PC-9 (cell line): Measurements from ENCODE around the gene ZNRF1. TPM values are rescaled to one million over a fixed set of nuclear protein-coding genes. Genes with fewer than 3 reads are reported as not detected.
"Not testable (repeated sequence)": the region's sequence is repeated elsewhere in the genome, so short reads cannot be mapped to it uniquely, and the experiment has no call there.

ENCODE experiments used
- BruUV-seq: library from RNA; stranded (reverse); fragments of 400-500 nt; replicated peaks from 2 replicates; lab custom pipeline; 2021; lab: Mats Ljungman, UMichigan
- CTCF ChIA-PET: fragments of 300-600 bp; sonication (Branson Sonifier 250); formaldehyde crosslinking; loops from one replicate; lab custom pipeline; 2022; ENCODE audit warnings: antibody characterized with exemption; lab: Charles Lee
- POLR2A ChIA-PET: fragments of 300-600 bp; sonication (Branson Sonifier 250); formaldehyde crosslinking; loops from one replicate; lab custom pipeline; 2022; ENCODE audit warnings: antibody characterized with exemption; ENCODE audit not compliant: unreplicated experiment; lab: Charles Lee
- DNase-seq, 2 experiments: peaks; one replicate each; pipeline versions ENCODE4 v3.0.0 to v3.0.0-alpha.2; 2015 to 2022; ENCODE audit warnings: mixed read lengths in 1 of 2
- H2AFZ ChIP-seq: fragments of 200-600 bp; sonication (generic); 2 replicates; pipeline ENCODE4 v1.8.1; 2017; ENCODE audit warnings: antibody characterized with exemption
- H3F3A ChIP-seq: fragments of 200-600 bp; sonication (generic); 2 replicates; pipeline ENCODE4 v1.8.1; 2017; ENCODE audit warnings: antibody characterized with exemption, mild to moderate bottlenecking, low read depth; ENCODE audit not compliant: insufficient read depth
- H3K27ac ChIP-seq: fragments of 200-600 bp; sonication (generic); 2 replicates; pipeline ENCODE4 v1.6.1; 2016; ENCODE audit warnings: mixed run types
- H3K27me3 ChIP-seq: fragments of 200-600 bp; sonication (generic); 2 replicates; pipeline ENCODE4 v1.6.1; 2016; ENCODE audit warnings: low read depth, mixed run types; ENCODE audit not compliant: insufficient read depth
- H3K36me3 ChIP-seq: fragments of 200-600 bp; sonication (generic); 2 replicates; pipeline ENCODE4 v1.6.1; 2016; ENCODE audit warnings: low read depth, mixed run types
- H3K4me1 ChIP-seq: fragments of 200-600 bp; sonication (generic); replicated peaks from 2 replicates; pipeline ENCODE4 v1.6.1; 2016; ENCODE audit warnings: mixed run types; ENCODE audit not compliant: insufficient read depth
- H3K4me2 ChIP-seq: fragments of 200-600 bp; sonication (generic); 2 replicates; pipeline ENCODE4 v1.6.1; 2017; ENCODE audit warnings: mixed run types
- H3K4me3 ChIP-seq: fragments of 200-600 bp; sonication (generic); 2 replicates; pipeline ENCODE4 v1.6.1; 2016; ENCODE audit warnings: mixed run types
- H3K79me2 ChIP-seq: fragments of 200-600 bp; sonication (generic); 2 replicates; pipeline ENCODE4 v1.6.1; 2017; ENCODE audit warnings: low read depth, mixed run types
- H3K9me2 ChIP-seq: fragments of 200-600 bp; sonication (generic); 2 replicates; pipeline ENCODE4 v1.8.1; 2017; ENCODE audit warnings: mild to moderate bottlenecking; ENCODE audit not compliant: insufficient read depth
- H3K9me3 ChIP-seq: fragments of 200-600 bp; sonication (generic); 2 replicates; pipeline ENCODE4 v1.8.1; 2016; ENCODE audit warnings: low read depth; ENCODE audit not compliant: insufficient read depth
- H4K20me1 ChIP-seq: fragments of 200-600 bp; sonication (generic); 2 replicates; pipeline ENCODE4 v1.8.1; 2017; ENCODE audit not compliant: insufficient read depth
- EZH2 ChIP-seq: fragments of 200-600 bp; sonication (generic); IDR thresholded peaks from 2 replicates; pipeline ENCODE4 v1.8.0; 2017; ENCODE audit warnings: antibody characterized with exemption, low read depth
- intact Hi-C: fragments of 100-400 bp; cut with micrococcal nuclease; formaldehyde crosslinking; loops from one replicate; pipeline ENCODE4 v1.10.0; 2022; ENCODE audit not compliant: unreplicated experiment
- total RNA-seq: library from RNA; stranded (reverse); gene quantifications from 2 replicates; pipeline ENCODE4 v1.2.3, GENCODE V29; 2021
- TF ChIP-seq, protein P1 (sequence below): fragments of 200-600 bp; sonication (generic); conservative IDR thresholded peaks from 2 replicates; pipeline ENCODE4 v1.6.1; 2017; ENCODE audit warnings: mixed run types, antibody characterized with exemption, mild to moderate bottlenecking, moderate library complexity

The ZNRF1 gene
- total RNA-seq, 1 experiment from 2014 or later: 64.4 TPM

DNA sequence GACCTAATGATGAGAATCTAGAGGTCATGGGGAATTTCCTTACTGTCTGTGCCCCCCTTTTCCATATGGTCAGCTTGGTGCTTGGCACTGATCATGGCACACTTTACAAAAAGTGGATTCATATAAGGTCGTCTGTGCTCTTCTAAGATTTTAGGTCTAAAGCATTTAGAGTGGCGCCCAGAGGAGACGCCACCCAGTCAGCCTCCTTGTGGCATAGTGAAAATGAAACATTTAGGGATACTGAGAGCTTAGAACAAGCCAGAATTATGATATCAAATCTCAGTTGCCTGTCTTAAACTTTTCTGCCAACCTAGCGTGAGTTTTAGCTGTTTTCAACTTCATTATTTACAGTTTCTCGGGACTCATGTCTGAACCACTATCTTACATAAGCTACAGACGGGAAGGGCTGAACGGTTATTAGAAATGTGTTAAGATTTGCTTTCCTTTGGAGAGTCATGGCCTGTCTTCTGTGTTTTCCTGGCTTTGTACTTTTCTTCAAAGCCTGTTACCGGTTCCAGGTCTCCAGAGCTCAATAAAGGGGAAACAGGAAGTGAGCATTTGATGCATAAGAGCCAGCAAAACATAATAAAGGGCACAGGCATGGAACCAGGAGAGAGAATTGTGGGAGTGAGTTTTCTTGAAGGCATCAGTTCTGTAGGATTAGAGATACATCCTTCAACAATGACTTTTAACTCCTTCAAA, 13.7 kb downstream of the ZNRF1 start:
- CTCF ChIA-PET: no interaction called here
- Histone ChIP-seq H4K20me1 (no peaks in the 10 kb centered on the region), H3K79me2 (peaks cover 96% of the 10 kb centered on the region), H3K27me3 (no peaks in the 10 kb centered on the region), H3K27ac (peak overlapping the region; percentile 73), H3K4me2 (peak overlapping the region; percentile 66), H2AFZ (no peak overlapping the region), H3K9me2 (no peaks in the 10 kb centered on the region), H3K9me3 (no peaks in the 10 kb centered on the region), H3K4me3 (no peak overlapping the region; the same call in 1 of the 2 replicates), H3F3A (peaks cover 46% of the 10 kb centered on the region), H3K36me3 (peaks cover 8% of the 10 kb centered on the region), H3K4me1 (peaks cover 52% of the 10 kb centered on the region)
- BruUV-seq: no TSS peak
- no peak for DNase-seq
- POLR2A ChIA-PET: interaction anchor here (0.5 to 1.0 kb wide), 3 partner anchors 14 to 42 kb away, joined by 3 to 7 read pairs (median 4); partner anchors contain the start of gene WDR59
- intact Hi-C loops: no loop called here
- TF ChIP-seq, protein P1, sequence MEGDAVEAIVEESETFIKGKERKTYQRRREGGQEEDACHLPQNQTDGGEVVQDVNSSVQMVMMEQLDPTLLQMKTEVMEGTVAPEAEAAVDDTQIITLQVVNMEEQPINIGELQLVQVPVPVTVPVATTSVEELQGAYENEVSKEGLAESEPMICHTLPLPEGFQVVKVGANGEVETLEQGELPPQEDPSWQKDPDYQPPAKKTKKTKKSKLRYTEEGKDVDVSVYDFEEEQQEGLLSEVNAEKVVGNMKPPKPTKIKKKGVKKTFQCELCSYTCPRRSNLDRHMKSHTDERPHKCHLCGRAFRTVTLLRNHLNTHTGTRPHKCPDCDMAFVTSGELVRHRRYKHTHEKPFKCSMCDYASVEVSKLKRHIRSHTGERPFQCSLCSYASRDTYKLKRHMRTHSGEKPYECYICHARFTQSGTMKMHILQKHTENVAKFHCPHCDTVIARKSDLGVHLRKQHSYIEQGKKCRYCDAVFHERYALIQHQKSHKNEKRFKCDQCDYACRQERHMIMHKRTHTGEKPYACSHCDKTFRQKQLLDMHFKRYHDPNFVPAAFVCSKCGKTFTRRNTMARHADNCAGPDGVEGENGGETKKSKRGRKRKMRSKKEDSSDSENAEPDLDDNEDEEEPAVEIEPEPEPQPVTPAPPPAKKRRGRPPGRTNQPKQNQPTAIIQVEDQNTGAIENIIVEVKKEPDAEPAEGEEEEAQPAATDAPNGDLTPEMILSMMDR: no peak
- no peak for TF ChIP-seq EZH2

DNA sequence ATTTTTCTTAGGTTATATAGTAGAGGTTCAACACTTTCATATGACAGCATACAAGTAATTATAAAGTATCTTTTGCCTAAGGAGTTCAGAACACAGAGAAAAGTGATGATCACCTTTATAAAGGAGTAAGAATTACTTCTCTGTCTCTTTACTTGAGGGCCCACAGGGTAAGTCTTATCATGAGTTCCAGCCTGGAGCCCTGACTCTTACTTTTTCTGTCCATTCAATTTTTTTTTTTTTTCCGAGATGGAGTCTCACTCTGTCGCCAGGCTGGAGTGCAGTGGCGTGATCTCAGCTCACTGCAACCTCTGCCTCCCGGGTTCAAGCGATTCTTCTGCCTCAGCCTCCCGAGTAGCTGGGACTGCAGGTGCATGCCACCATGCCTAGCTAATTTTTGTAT, 14.3 kb downstream of the ZNRF1 start:
- H2AFZ ChIP-seq, H3K27ac ChIP-seq, H3K27me3 ChIP-seq, H3K36me3 ChIP-seq, CTCF ChIA-PET, H3K9me2 ChIP-seq, H3K4me3 ChIP-seq, intact Hi-C loops, H4K20me1 ChIP-seq, BruUV-seq, H3K9me3 ChIP-seq, DNase-seq, H3K4me2 ChIP-seq, POLR2A ChIA-PET: not testable (repeated sequence)
- peaks cover 50% of the 10 kb centered on the region for H3F3A ChIP-seq
- H3K79me2 ChIP-seq: peaks cover 96% of the 10 kb centered on the region
- peaks cover 58% of the 10 kb centered on the region for H3K4me1 ChIP-seq

DNA sequence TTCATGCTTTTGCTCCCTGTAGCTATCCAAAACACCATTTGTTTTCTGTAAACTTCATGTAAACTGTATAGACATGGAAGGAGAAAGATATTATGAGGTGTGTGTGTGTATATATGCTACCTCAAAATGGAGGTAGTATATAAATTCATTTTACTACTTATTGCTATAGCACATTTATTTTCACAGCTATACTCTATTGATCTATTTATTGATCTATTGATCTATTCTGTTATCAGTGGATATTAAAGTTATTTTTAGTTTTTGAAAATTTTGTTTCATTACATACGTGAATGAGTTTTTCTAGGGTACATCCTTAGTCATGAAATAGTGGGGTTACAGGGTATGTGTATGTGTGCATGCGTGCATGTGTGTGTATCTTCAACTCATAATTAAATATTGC, 15.5 kb downstream of the ZNRF1 start:
- H2AFZ ChIP-seq: no peak overlapping the region
- BruUV-seq: no TSS peak
- no peak overlapping the region for H3K4me3 ChIP-seq
- TF ChIP-seq, protein P1: no peak
- no peak for TF ChIP-seq EZH2
- no peaks in the 10 kb centered on the region for H3K27me3 ChIP-seq
- ChIA-PET CTCF (no interaction called here), POLR2A (no interaction called here)
- no peak for DNase-seq
- peaks cover 5% of the 10 kb centered on the region for H3K36me3 ChIP-seq
- H3K4me1 ChIP-seq: peaks cover 67% of the 10 kb centered on the region
- H3K4me2 ChIP-seq: no peak overlapping the region
- no peaks in the 10 kb centered on the region for H3K9me2 ChIP-seq
- peaks cover 39% of the 10 kb centered on the region for H3F3A ChIP-seq
- H4K20me1 ChIP-seq: no peaks in the 10 kb centered on the region
- H3K9me3 ChIP-seq: no peaks in the 10 kb centered on the region; the same call in 1 of the 2 replicates
- no peak overlapping the region for H3K27ac ChIP-seq
- intact Hi-C loops: no loop called here
- peaks cover 96% of the 10 kb centered on the region for H3K79me2 ChIP-seq

DNA sequence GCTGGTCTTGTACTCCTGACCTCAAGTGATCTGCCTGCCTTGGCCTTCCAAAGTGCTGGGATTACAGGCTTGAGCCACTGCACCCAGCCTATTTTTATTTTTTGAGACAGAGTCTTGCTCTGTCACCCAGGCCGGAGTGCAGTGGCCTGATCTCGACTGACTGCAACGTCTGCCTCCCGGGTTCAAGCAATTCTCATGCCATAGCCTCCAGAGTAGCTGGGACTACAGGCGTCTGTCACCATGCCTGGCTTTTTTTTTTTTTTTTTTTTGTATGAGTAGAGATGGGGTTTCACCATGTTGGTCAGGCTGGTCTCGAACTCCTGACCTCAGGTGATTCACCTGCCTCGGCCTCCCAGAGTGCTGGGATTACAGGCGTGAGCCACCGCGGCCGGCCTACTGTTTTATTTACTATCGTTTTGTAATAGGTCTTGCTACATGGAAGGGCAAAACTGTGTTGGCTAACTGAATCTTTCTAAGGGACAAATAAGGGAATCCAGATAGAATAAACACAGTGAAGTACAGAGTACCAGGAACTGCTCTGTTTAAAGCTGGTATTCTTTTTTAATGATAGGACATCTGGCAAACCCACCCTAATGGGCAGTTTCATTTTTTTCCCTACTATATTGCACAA, 17.7 kb downstream of the ZNRF1 start:
- H3K79me2 ChIP-seq: peaks cover 96% of the 10 kb centered on the region
- intact Hi-C loops, H3K4me2 ChIP-seq, H3K4me3 ChIP-seq, POLR2A ChIA-PET, BruUV-seq, H3K9me2 ChIP-seq, H2AFZ ChIP-seq, CTCF ChIA-PET, H3K36me3 ChIP-seq, H3K27me3 ChIP-seq, H4K20me1 ChIP-seq: not testable (repeated sequence)
- H3F3A ChIP-seq: peaks cover 21% of the 10 kb centered on the region
- DNase-seq: peak in 1 of 2 experiments; percentile 80
- H3K9me3 ChIP-seq: peaks cover 11% of the 10 kb centered on the region
- peak overlapping the region; percentile 55 for H3K27ac ChIP-seq
- H3K4me1 ChIP-seq: peaks cover 49% of the 10 kb centered on the region
